GM12878 (cell line): ENCODE data around the gene SOX10. TPM values are rescaled to one million over a fixed set of nuclear protein-coding genes. Genes with fewer than 3 reads are reported as not detected.

Experiments
- BHLHE40 ChIP-seq, 2 experiments: fragments of 450-650 bp in 1 of 2; IDR thresholded peaks; 2 replicates each; pipeline ENCODE4 v1.6.1; 2011 to 2017; ENCODE audit warnings: low read depth in 2 of 2, borderline replicate concordance in 1 of 2, improper control_type of control experiment in 1 of 2, low read length in 1 of 2, mild to moderate bottlenecking in 1 of 2
- CHD1 ChIP-seq: IDR thresholded peaks from 2 replicates; pipeline ENCODE4 v1.6.1; 2012; ENCODE audit warnings: low read depth, low read length, improper control_type of control experiment
- CREM ChIP-seq: IDR thresholded peaks from 2 replicates; pipeline ENCODE4 v1.6.1; 2014; ENCODE audit warnings: antibody characterized with exemption, low read depth
- NFIC ChIP-seq: IDR thresholded peaks from 2 replicates; pipeline ENCODE4 v1.6.1; 2012; ENCODE audit warnings: low read depth, mild to moderate bottlenecking, inconsistent platforms, low read length, moderate library complexity
- NR2C1 ChIP-seq: fragments of 450-650 bp; IDR thresholded peaks from 2 replicates; pipeline ENCODE4 v1.6.1; 2017; ENCODE audit warnings: antibody characterized with exemption, mild to moderate bottlenecking, moderate library complexity
- REST ChIP-seq: IDR thresholded peaks from 2 replicates; pipeline ENCODE4 v1.6.1; 2012; ENCODE audit warnings: mild to moderate bottlenecking, low read depth, low read length
- ZNF592 ChIP-seq: fragments of 450-650 bp; IDR thresholded peaks from 2 replicates; pipeline ENCODE4 v1.6.1; 2017; ENCODE audit warnings: mild to moderate bottlenecking, moderate library complexity
- polyA plus RNA-seq, 11 experiments: library from polyadenylated mRNA; depleted of rRNA in 4 of 11; unstranded in 6 of 11; stranded (reverse) in 5 of 11; fragments of >200 nt; fragmentation: Nextera tagmentation in 4 of 11; fragmentation: Illumina TruSeq in 1 of 11; extraction: Ambion mirVana in 4 of 11; extraction: Trizol in 1 of 11; gene quantifications; 1 replicate in 1 of 11; 2 replicates in 10 of 11; pipeline versions ENCODE4 v1.2.1 to v1.2.3, GENCODE V29; 2011 to 2016; ENCODE audit warnings: inconsistent platforms in 2 of 11, missing spikeins in 2 of 11, low read depth in 1 of 11
- total RNA-seq, 4 experiments: library from RNA; depleted of rRNA in 3 of 4; stranded (reverse); fragments of >200 nt in 3 of 4; fragmentation: Illumina TruSeq in 1 of 4; extraction: Trizol in 1 of 4; gene quantifications; 2 replicates each; pipeline versions ENCODE4 v1.2.1 to v1.2.3, GENCODE V29; 2013 to 2021

Gene SOX10
- total and polyA plus RNA-seq, 10 of the 15 experiments (the other 5 are each of a cell fraction or from before 2014, with no cell fraction given), result 0.05 TPM; not detected in 9

GRCh38 chr22:37967147-37967546 is 17.2 kb downstream of the SOX10 start (continued):
- TF ChIP-seq ZNF592 (no peak), NR2C1 (no peak), CREM (no peak), REST (no peak), CHD1 (no peak), NFIC (no peak), BHLHE40 (IDR thresholded peaks at IDR 0.05; ENCODE audit: borderline replicate concordance in 1 of 2, low read depth in 2 of 2, low read length in 1 of 2) (no peak)
